Endothelial cell of umbilical vein (primary cell): ENCODE data around the gene AFTPH.

Experiments used
- EZH2 ChIP-seq: IDR thresholded peaks from 2 replicates; pipeline ENCODE4 v1.6.1; 2012; ENCODE audit warnings: borderline replicate concordance, low read depth, mild to moderate bottlenecking, moderate library complexity, low read length, inconsistent platforms; ENCODE audit not compliant: severe bottlenecking
- JUN ChIP-seq: IDR thresholded peaks from 2 replicates; pipeline ENCODE4 v1.6.1; 2011; ENCODE audit warnings: borderline replicate concordance, low read depth; ENCODE audit not compliant: insufficient read length, insufficient read depth
- POLR2A ChIP-seq: IDR thresholded peaks from 2 replicates; pipeline ENCODE4 v1.6.1; 2012; ENCODE audit warnings: low read depth, mild to moderate bottlenecking, control low read depth, low read length
- TF ChIP-seq, protein P1 (sequence below), 2 donors: IDR thresholded peaks; 1 replicate in 1 of 2; 2 replicates in 1 of 2; pipeline ENCODE4 v1.5.1; 2011; ENCODE audit warnings: low read length in 2 of 2, mild to moderate bottlenecking in 2 of 2, moderate library complexity in 2 of 2, control low read depth in 1 of 2, inconsistent platforms in 1 of 2, low read depth in 1 of 2; ENCODE audit not compliant: insufficient read depth in 1 of 2; ENCODE audit errors: extremely low read depth in 1 of 2
- TF ChIP-seq, protein P2 (sequence below): IDR thresholded peaks from 2 replicates; pipeline ENCODE4 v1.6.1; 2011; ENCODE audit not compliant: insufficient read depth, insufficient read length

- TF ChIP-seq, protein P1, sequence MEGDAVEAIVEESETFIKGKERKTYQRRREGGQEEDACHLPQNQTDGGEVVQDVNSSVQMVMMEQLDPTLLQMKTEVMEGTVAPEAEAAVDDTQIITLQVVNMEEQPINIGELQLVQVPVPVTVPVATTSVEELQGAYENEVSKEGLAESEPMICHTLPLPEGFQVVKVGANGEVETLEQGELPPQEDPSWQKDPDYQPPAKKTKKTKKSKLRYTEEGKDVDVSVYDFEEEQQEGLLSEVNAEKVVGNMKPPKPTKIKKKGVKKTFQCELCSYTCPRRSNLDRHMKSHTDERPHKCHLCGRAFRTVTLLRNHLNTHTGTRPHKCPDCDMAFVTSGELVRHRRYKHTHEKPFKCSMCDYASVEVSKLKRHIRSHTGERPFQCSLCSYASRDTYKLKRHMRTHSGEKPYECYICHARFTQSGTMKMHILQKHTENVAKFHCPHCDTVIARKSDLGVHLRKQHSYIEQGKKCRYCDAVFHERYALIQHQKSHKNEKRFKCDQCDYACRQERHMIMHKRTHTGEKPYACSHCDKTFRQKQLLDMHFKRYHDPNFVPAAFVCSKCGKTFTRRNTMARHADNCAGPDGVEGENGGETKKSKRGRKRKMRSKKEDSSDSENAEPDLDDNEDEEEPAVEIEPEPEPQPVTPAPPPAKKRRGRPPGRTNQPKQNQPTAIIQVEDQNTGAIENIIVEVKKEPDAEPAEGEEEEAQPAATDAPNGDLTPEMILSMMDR (IDR thresholded peaks at IDR 0.05; ENCODE audit: extremely low read depth in 1 of 2, insufficient read depth in 1 of 2, low read depth in 1 of 2, low read length in 2 of 2): no peak
- TF ChIP-seq POLR2A (no peak), EZH2 (no peak), JUN (no peak)
- TF ChIP-seq, protein P2, sequence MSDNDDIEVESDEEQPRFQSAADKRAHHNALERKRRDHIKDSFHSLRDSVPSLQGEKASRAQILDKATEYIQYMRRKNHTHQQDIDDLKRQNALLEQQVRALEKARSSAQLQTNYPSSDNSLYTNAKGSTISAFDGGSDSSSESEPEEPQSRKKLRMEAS: no peak
Measured at GRCh38 chr2:64481665-64482064, 42.5 kb upstream of the AFTPH start.
